GM20000 (cell line): Measurements from ENCODE around the gene NEURL3.

Source experiments
- DNase-seq: peaks from one replicate; pipeline ENCODE4 v3.0.0; 2012; ENCODE audit warnings: low spot score
- CTCF ChIP-seq: IDR thresholded peaks from 2 replicates; pipeline ENCODE4 v1.5.1; 2012; ENCODE audit warnings: mild to moderate bottlenecking, control low read depth; ENCODE audit errors: extremely low read depth, missing control alignments

NEURL3 gene

GRCh38 chr2:96546797-96547196 lies 41.6 kb upstream of the NEURL3 start:
- DNase-seq, result no peak
- TF ChIP-seq CTCF, result no peak

- no peak for DNase-seq
- no peak for TF ChIP-seq CTCF
Measured at GRCh38 chr2:96546321-96546720, 41.2 kb upstream of the NEURL3 start.

- no peak for DNase-seq
- no peak for TF ChIP-seq CTCF
Measured at GRCh38 chr2:96542357-96542977, 37.3 kb upstream of the NEURL3 start.

GRCh38 chr2:96541398-96542152 lies 36.4 kb upstream of the NEURL3 start:
- no peak for TF ChIP-seq CTCF
- DNase-seq, result no peak

- TF ChIP-seq CTCF, result no peak
- no peak for DNase-seq
Measured at GRCh38 chr2:96540136-96540535, 35.0 kb upstream of the NEURL3 start.

GRCh38 chr2:96539215-96539920 lies 34.2 kb upstream of the NEURL3 start:
- no peak for DNase-seq
- no peak for TF ChIP-seq CTCF
